GM19193 (cell line): Measurements from ENCODE around the gene QPRT.

ENCODE experiments used
- POLR2A ChIP-seq: IDR thresholded peaks from 4 replicates; pipeline ENCODE4 v1.6.1; 2011; ENCODE audit not compliant: insufficient read depth, insufficient read length; ENCODE audit errors: extremely low read depth

QPRT gene

DNA sequence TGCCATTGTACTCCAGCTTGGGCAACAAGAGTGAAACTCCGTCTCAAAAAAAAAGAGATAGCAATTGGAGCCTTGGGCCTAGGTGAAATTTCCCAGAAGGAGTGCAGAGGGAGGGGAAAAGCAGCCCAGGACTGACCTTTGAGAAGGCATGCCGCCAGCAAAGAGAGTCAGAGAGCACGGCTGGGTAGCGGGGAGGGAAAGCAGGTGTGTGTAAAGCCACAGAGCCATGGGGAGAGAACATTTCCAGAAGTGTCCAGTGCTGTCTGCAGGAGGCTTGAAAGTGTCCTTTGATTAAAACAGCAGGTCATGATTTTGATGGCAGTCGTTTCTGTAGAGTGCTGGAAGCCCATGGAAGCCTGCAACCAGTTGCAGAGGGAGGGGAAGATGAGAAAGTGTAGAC is 58.7 kb downstream of the QPRT start:
- no peak for TF ChIP-seq POLR2A

DNA sequence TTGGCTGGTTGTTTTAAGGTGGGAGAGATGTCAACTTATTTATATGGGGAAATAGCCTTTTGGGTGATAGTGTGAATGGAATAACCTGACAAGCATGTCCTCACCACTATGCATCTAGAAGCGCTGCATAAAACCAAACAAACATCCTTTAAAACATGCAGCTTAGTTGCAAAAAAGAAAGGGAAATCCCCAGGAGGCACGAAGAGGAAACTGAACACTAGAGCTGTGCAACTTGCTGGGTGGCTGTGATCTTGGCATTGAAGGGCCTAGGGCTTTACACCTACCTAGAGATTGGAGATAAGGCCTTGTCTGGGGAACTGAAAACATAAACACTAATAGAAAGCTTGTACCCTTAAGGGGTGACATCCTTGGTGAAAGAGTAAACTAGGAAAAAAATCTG is 59.5 kb downstream of the QPRT start:
- no peak for TF ChIP-seq POLR2A

DNA sequence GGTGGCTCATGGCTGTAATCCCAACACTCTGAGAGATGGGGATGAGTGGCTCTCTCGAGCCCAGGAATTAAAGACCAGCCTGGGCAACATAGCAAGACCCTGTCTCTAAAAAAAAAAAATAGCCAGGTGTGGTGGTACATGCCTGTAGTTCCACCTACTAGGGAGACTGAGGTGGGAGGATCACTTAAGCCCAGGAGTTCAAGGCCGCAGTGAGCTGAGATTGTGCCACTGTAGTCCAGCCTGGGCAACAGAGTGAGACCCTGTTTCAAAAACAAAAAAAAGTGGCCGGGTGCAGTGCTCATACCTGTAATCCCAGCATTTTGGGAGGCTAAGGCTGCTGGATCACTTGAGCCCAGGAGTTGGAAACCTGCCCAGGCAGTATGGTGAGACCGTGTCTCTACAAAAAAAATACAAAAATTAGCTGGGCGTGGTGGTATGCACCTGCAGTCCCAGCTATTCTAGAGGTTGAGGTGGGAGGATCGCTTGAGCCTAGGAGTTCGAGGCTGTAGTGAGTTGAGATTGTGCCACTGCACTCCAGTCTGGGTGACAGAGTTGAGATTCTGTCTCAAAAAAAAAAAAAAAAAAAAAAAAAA is 63.8 kb downstream of the QPRT start:
- no peak for TF ChIP-seq POLR2A

DNA sequence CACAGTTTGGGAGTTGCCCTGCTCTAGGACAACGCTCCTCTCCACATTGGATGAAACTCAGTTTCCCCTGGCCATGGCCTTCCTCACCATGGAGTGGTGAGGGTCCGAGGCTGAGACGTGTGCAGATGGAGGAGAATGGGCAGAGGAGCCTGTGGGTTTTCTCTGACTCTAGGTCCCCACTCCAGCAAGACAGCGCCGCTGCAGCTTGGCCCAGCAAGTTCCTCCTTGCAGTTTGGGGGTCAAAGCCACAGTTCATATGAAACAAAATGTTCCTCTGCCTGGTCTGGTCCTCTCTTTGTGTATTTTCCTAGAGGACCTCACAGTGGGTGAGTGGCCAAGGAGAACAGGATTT is 64.5 kb downstream of the QPRT start:
- no peak for TF ChIP-seq POLR2A

DNA sequence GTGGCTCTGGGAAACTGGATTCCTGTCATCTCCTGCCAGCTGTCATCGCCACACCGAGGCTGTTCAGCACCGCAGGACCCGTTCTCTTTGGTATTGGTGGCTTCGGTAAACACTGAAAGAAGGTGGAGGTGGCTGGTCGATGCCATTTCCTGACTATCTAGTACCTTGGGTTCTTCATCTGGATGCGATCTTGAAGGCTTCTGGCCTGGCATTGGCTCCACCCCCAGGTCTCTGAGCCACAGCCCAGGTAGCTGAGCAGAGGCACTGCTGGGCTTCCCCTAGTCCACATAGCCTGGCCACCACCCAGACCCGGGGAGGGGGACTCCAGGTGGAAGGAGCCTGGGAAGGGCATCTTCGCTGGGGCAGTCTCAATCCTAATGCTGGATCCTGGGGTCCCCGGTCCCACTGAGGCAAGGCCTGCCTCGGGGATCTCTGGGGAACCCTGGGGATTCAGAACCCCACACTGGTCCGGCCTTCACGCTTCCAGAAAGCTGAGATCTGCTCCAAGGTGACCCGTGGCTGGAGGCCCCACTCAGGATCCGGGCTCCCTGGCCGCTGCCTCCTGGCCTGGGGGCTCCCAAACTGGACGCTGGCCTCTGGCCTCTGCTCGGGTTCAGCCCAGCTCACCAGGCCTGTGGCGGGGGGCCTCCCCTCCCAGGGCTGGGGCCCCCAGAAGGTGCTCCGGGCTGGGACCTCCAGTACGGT is 65.0 kb downstream of the QPRT start:
- TF ChIP-seq POLR2A = no peak

DNA sequence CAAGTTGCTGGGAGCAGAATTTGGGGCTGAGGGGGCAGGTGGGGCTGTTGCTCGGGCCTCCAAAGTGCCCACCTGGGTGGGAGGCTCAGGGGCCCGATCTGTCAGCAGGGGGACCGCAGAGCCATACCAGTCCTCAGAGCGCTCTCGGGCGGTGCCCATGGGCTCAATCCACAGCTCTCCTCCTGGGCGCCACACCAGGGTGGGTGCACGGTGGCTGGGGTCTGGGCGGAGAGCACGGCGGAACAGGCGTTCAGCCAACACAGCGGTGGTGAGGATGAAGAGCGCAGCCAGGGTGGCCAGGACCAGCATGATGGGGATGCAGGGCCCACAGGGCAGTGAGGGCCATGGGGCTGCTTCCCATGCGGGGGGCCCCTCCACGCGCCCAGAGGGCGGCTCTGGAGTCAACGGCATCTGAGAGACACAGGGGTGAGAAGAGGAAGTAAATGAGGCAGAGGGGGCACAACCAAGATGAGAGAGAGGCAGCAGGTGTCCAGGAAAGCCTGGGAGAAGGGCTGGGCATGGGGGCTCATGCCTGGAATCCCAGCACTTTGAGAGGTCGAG is 65.6 kb downstream of the QPRT start:
- no peak for TF ChIP-seq POLR2A

DNA sequence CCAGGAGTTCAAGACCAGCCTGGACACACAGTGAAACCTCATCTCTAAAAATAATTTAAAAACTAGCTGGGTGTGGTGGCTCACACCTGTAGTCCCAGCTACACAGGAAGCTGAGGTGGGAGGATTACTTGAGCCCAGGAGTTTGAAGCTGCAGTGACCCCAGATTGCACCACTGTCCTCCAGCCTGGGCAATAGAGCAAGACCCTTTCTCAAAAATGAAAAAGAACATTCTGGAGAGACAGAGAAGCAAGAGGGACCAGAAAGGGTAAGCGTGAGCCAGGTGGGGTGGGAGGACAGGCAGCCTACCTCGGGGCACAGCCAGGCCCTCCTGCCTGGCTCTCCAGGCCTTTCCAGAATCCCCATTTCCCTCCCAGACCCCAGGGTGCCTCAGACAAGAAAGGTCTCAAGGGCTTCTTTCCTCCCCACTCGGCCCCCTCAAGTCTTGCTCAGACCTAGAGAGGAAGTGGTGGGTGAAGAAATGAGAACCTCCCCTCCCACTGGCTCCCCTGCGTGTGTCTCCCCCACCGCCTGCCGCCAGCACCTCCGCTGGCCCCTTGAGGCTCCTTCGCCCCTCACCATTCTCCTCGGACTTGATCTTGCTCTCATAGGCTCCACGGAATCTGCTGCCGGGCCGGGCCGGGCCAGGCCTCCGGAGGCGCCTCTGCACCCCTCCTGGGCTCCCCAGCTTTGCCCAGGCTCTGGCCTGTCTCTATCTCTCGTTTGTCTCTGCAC is 66.3 kb downstream of the QPRT start:
- TF ChIP-seq POLR2A = no peak

DNA sequence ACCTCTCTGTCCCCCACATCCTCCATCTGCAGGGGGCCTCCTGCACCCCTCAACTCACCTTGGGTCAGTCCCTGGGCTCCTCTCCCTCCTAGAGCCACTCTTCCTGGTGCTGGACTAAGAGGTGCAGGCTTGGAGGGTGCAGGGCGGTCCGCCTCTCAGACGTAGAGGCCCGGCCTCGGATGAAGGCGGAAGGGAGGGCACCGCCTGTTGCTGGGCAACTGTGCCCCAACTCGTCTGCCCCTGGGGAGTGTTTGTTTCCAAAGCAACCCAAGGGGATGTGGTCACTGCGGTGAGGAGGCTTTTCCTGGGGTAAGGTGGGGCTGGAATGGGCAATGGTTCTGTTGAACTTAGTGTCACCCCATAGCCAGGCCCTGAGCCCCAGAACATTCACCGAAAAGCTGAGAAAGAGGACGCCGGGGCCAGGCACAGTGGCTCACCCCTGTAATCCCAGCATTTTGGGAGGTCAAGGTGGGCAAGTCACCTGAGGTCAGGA is 66.9 kb downstream of the QPRT start, which contains the start of gene C16orf54:
Gene C16orf54, minus strand, starts transcription at position 138 of the 493 bp plus-strand sequence. CDS start 1,039 bp downstream, outside the sequence.
- TF ChIP-seq POLR2A = peak; percentile 56
